ENCODE results near the gene SIN3A.
"Not testable (repeated sequence)": the region's sequence is repeated elsewhere in the genome, so short reads cannot be mapped to it uniquely, and the experiment has no call there.

The SIN3A gene

GRCh38 chr15:75449585-75450306, 1.7 kb downstream of the SIN3A start:
- no peak for DNase-seq

GRCh38 chr15:75448171-75448570, 3.3 kb downstream of the SIN3A start:
- DNase-seq, result peak; percentile 54

- no peak for DNase-seq
These were observed 5.3 kb downstream of the SIN3A start for GRCh38 chr15:75446151-75446550.

- DNase-seq, result not testable (repeated sequence)
These were observed 6.2 kb downstream of the SIN3A start for GRCh38 chr15:75445324-75445723.

- DNase-seq, result not testable (repeated sequence)
These were observed 7.5 kb downstream of the SIN3A start for GRCh38 chr15:75443972-75444453.

GRCh38 chr15:75437721-75438120, 13.8 kb downstream of the SIN3A start:
- DNase-seq, result no peak

- no peak for DNase-seq
These were observed 14.6 kb downstream of the SIN3A start for GRCh38 chr15:75436881-75437280.

- DNase-seq, result no peak
These were observed 19.8 kb downstream of the SIN3A start for GRCh38 chr15:75431682-75432081.

GRCh38 chr15:75431270-75431669, 20.2 kb downstream of the SIN3A start:
- no peak for DNase-seq

- DNase-seq, result no peak
These were observed 21.2 kb downstream of the SIN3A start for GRCh38 chr15:75430259-75430658.

GRCh38 chr15:75428152-75428551, 23.3 kb downstream of the SIN3A start:
- DNase-seq, result no peak

GRCh38 chr15:75425966-75426500, 25.5 kb downstream of the SIN3A start:
- peak; percentile 16 for DNase-seq

GRCh38 chr15:75422554-75422953, 28.9 kb downstream of the SIN3A start:
- no peak for DNase-seq

- DNase-seq, result no peak
These were observed 30.8 kb downstream of the SIN3A start for GRCh38 chr15:75420698-75421097.

- no peak for DNase-seq
These were observed 34.9 kb downstream of the SIN3A start for GRCh38 chr15:75416584-75416983.

GRCh38 chr15:75410196-75410595, 41.3 kb downstream of the SIN3A start:
- no peak for DNase-seq

GRCh38 chr15:75407083-75407482, 44.4 kb downstream of the SIN3A start:
- DNase-seq, result no peak

GRCh38 chr15:75403892-75404291, 47.6 kb downstream of the SIN3A start:
- DNase-seq, result no peak

GRCh38 chr15:75397494-75397893, 54.0 kb downstream of the SIN3A start:
- DNase-seq, result no peak

GRCh38 chr15:75389791-75390382, 61.6 kb downstream of the SIN3A start:
- DNase-seq, result no peak

- DNase-seq, result not testable (repeated sequence)
These were observed 67.5 kb downstream of the SIN3A start for GRCh38 chr15:75383986-75384385.

GRCh38 chr15:75380773-75381172, 70.7 kb downstream of the SIN3A start:
- DNase-seq, result no peak

- DNase-seq, result no peak
These were observed 79.4 kb downstream of the SIN3A start for GRCh38 chr15:75371901-75372688.

GRCh38 chr15:75371486-75371885, 80.0 kb downstream of the SIN3A start:
- no peak for DNase-seq
